PC-3 (cell line): ENCODE results near the gene PDPK1. TPM values are rescaled to one million over a fixed set of nuclear protein-coding genes. Genes with fewer than 3 reads are reported as not detected.

Source experiments
- ATAC-seq: fragments of 200-7000 bp; cut with Tn5 transposase; 2 replicates; pipeline ENCODE4 v1.9.1; 2020; ENCODE audit warnings: mild to moderate bottlenecking, moderate library complexity
- BruUV-seq: library from RNA; stranded (reverse); fragments of 400-500 nt; replicated peaks from 2 replicates; lab custom pipeline; 2021; lab: Mats Ljungman, UMichigan
- CTCF ChIA-PET: fragments of 300-600 bp; sonication (Branson Sonifier 250); formaldehyde crosslinking; loops from one replicate; lab custom pipeline; 2022; ENCODE audit warnings: antibody characterized with exemption; lab: Charles Lee
- POLR2A ChIA-PET: fragments of 300-600 bp; sonication (Branson Sonifier 250); formaldehyde crosslinking; loops from one replicate; lab custom pipeline; 2022; ENCODE audit warnings: antibody characterized with exemption; ENCODE audit not compliant: unreplicated experiment; lab: Charles Lee
- DNase-seq: peaks from one replicate; pipeline ENCODE4 v3.0.0-alpha.2; 2015
- H2AFZ ChIP-seq: fragments of 300-600 bp; sonication (generic); 2 replicates; pipeline ENCODE4 v1.6.0; 2016; ENCODE audit warnings: antibody characterized with exemption, low read length
- H3F3A ChIP-seq: fragments of 300-600 bp; sonication (generic); one replicate; pipeline ENCODE4 v1.6.0; 2017; ENCODE audit warnings: antibody characterized with exemption, low read length, control low read depth, mild to moderate bottlenecking; ENCODE audit not compliant: unreplicated experiment
- H3K27ac ChIP-seq: fragments of 300-600 bp; sonication (generic); 2 replicates; pipeline ENCODE4 v1.5.1; 2016; ENCODE audit warnings: mild to moderate bottlenecking, low read length
- H3K27me3 ChIP-seq: fragments of 300-600 bp; sonication (generic); 2 replicates; pipeline ENCODE4 v1.6.1; 2016; ENCODE audit warnings: low read length, mixed read lengths
- H3K36me3 ChIP-seq: fragments of 300-600 bp; sonication (generic); 2 replicates; pipeline ENCODE4 v1.6.1; 2016; ENCODE audit warnings: low read depth, mixed run types, low read length, mixed read lengths
- H3K4me1 ChIP-seq: fragments of 300-600 bp; sonication (generic); 2 replicates; pipeline ENCODE4 v1.5.1; 2016; ENCODE audit warnings: low read length; ENCODE audit not compliant: insufficient read depth
- H3K4me2 ChIP-seq: fragments of 300-600 bp; sonication (generic); 2 replicates; pipeline ENCODE4 v1.6.0; 2016; ENCODE audit warnings: low read length
- H3K4me3 ChIP-seq: fragments of 300-600 bp; sonication (generic); 2 replicates; pipeline ENCODE4 v1.5.1; 2016; ENCODE audit warnings: mild to moderate bottlenecking, low read length, mixed read lengths
- H3K79me2 ChIP-seq: fragments of 300-600 bp; sonication (generic); 2 replicates; pipeline ENCODE4 v1.6.1; 2017; ENCODE audit warnings: low read length, mixed read lengths
- H3K9ac ChIP-seq: fragments of 300-600 bp; sonication (generic); 2 replicates; pipeline ENCODE4 v1.6.0; 2016; ENCODE audit warnings: mild to moderate bottlenecking, low read length
- H3K9me2 ChIP-seq: fragments of 300-600 bp; sonication (generic); replicated peaks from 2 replicates; pipeline ENCODE4 v1.6.1; 2016; ENCODE audit warnings: mixed run types, low read length, mixed read lengths
- H3K9me3 ChIP-seq: fragments of 300-600 bp; sonication (generic); 2 replicates; pipeline ENCODE4 v1.6.1; 2016; ENCODE audit warnings: low read length, mixed read lengths
- H4K20me1 ChIP-seq: fragments of 300-600 bp; sonication (generic); 2 replicates; pipeline ENCODE4 v1.6.1; 2016; ENCODE audit warnings: low read length, mixed read lengths
- CTCF ChIP-seq: fragments of 300-600 bp; sonication (generic); conservative IDR thresholded peaks from 2 replicates; pipeline ENCODE4 v1.5.1; 2017; ENCODE audit warnings: antibody characterized with exemption, low read depth, mild to moderate bottlenecking, low read length
- EZH2 ChIP-seq: fragments of 300-600 bp; sonication (generic); IDR thresholded peaks from one replicate; pipeline ENCODE4 v1.6.1; 2017; ENCODE audit warnings: antibody characterized with exemption, mild to moderate bottlenecking, low read length; ENCODE audit not compliant: unreplicated experiment
- EZH2phosphoT487 ChIP-seq: fragments of 300-600 bp; sonication (generic); IDR thresholded peaks from 2 replicates; pipeline ENCODE4 v1.6.1; 2018; ENCODE audit warnings: mild to moderate bottlenecking, antibody characterized with exemption, low read length, borderline replicate concordance
- intact Hi-C: fragments of 100-400 bp; cut with micrococcal nuclease; formaldehyde crosslinking; loops from 2 replicates; pipeline ENCODE4 v1.9.0; 2023
- total RNA-seq: library from RNA; depleted of rRNA; stranded (reverse); fragments of >200 nt; gene quantifications from 2 replicates; pipeline ENCODE4 v1.2.3, GENCODE V29; 2014

The PDPK1 gene
- total RNA-seq, 1 experiment from 2014 or later, result 13.7 TPM

- Histone ChIP-seq H3K27me3 (no peaks in the 10 kb centered on the region), H4K20me1 (no peaks in the 10 kb centered on the region), H3F3A (no peaks in the 10 kb centered on the region), H2AFZ (no peak overlapping the region), H3K27ac (no peak overlapping the region), H3K9me2 (no peaks in the 10 kb centered on the region), H3K36me3 (no peaks in the 10 kb centered on the region), H3K4me1 (no peaks in the 10 kb centered on the region), H3K9ac (no peak overlapping the region), H3K4me2 (no peak overlapping the region), H3K9me3 (no peaks in the 10 kb centered on the region), H3K79me2 (no peaks in the 10 kb centered on the region), H3K4me3 (no peak overlapping the region)
- BruUV-seq, result no TSS peak
- CTCF ChIA-PET, result no interaction called here
- POLR2A ChIA-PET, result no interaction called here
- DNase-seq (no peak), ATAC-seq (0 out of 2 replicates have a peak, but pooled peaks have one; percentile 16)
- intact Hi-C loops, result no loop called here
- TF ChIP-seq CTCF, result no peak
- TF ChIP-seq EZH2, result no peak
- TF ChIP-seq EZH2phosphoT487, result no peak
Observed at GRCh38 chr16:2500430-2500917, 37.3 kb upstream of the PDPK1 start.

GRCh38 chr16:2500918-2501750 lies 36.7 kb upstream of the PDPK1 start:
- Histone ChIP-seq H4K20me1 (no peaks in the 10 kb centered on the region), H3K9ac (no peak overlapping the region), H3K27ac (no peak overlapping the region), H3K9me2 (no peaks in the 10 kb centered on the region), H3F3A (no peaks in the 10 kb centered on the region), H3K4me3 (no peak overlapping the region), H3K79me2 (no peaks in the 10 kb centered on the region), H3K9me3 (no peaks in the 10 kb centered on the region), H3K4me2 (no peak overlapping the region), H3K27me3 (no peaks in the 10 kb centered on the region), H3K36me3 (no peaks in the 10 kb centered on the region), H2AFZ (no peak overlapping the region), H3K4me1 (no peaks in the 10 kb centered on the region)
- no TSS peak for BruUV-seq
- POLR2A ChIA-PET, result no interaction called here
- CTCF ChIA-PET, result interaction anchor here (0.6 to 0.7 kb wide), 2 partner anchors 71 to 526 kb away, joined by 3 to 12 read pairs; no protein-coding TSS in a partner anchor
- ATAC-seq (peak; percentile 88), DNase-seq (peak; percentile 59)
- TF ChIP-seq EZH2, result no peak
- peak; percentile 87 for TF ChIP-seq CTCF
- intact Hi-C loops, result loop anchor here (1.0 kb wide), 1 partner anchor 71 kb away; no protein-coding TSS in a partner anchor
